Measurements from ENCODE around the gene ASAP3. TPM values are rescaled to one million over a fixed set of nuclear protein-coding genes. Genes with fewer than 3 reads are reported as not detected.
"Not testable (repeated sequence)": the region's sequence is repeated elsewhere in the genome, so short reads cannot be mapped to it uniquely, and the experiment has no call there.

The ASAP3 gene
- total RNA-seq, 2 donors from 2014 or later, result 33.9 to 47.1 TPM

DNA sequence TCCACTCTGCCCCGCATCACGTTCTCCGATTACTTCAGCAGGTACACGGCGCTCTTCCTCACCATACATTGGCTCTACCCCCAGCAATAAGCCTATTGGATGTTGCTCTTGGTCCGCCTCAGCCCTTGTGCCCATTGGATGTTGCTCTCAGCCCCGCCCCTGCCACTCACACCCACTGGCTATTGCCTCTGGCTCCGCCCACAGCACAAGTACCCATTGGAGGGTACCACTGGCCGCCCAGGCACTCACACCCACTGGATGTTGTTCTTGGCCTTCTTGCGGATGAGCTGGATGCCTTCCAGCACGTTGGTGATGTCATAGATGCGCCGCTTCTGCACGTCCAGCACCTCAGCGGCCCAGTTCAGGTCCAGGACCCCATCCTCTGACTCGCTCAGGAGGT is 37.6 kb upstream of the ASAP3 start:
- intact Hi-C loops (cut with DNase I, micrococcal nuclease), result no loop called here
- no peak for DNase-seq
- no peak for ATAC-seq

DNA sequence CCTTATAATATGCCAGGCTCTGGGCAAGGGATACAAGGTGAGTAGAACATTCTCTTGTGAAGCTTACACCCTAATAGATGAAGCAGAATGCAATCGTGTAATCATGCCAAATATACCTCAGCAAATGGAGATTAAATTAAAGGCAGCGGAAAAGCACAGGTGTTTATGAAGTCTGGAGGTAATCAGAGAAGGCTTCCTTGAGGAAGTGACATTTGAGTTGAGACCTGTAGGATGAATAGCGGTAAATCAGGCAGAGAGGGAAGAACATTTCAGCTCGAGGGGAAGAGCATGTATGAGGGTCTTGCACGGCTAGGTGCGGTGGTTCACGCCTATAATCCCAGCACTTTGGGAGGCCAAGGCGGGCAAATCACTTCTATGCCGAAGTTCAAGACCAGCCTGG is 33.6 kb upstream of the ASAP3 start:
- DNase-seq (no peak), ATAC-seq (no peak)
- intact Hi-C loops (cut with DNase I, micrococcal nuclease), result no loop called here

DNA sequence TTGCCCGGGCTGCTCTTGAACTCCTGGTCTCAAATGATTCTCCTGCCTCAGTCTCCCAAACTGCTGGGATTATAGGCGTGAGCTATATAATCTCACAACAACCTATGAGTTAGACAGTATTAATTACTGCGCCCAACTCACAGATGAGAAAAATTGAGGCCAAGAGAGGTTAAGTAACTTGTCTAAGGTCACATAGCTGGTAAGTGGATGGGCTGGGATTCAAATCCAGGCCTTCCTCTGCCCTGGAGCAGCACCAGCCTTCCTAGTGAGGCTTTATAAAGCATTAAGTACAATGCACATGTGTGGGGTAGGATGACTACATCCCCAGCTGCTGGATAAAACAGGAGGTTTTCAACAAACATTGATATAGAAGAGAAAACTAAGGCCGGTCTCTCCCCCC is 31.9 kb upstream of the ASAP3 start:
- intact Hi-C loops (cut with DNase I, micrococcal nuclease), result no loop called here
- DNase-seq (no peak), ATAC-seq (no peak)

DNA sequence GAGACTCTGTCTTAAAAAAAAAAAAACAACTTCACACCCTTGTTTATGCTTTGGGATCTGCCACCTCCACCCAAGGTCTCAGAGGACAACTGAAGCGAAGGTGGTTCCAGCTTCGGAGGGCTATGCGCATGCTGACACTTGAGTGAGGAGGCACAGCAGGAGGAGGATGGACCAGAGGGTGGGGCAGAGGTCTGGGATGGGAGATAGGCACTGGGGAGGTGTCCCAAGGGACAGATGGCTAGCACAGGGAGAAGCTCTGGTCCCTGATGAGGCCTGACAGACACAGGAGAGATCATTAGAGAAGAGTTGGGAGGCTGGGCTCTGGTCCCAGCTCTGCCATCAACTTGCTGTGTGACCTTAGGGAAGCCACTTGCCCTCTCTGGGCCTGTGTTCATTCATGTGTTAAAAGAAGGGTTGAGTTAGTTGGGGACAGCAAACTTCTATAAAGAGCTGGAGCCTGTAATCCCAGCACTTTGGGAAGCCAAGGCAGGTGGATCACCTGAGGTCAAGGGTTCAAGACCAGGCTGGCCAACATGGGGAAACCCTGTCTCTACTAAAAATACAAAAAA is 30.2 kb upstream of the ASAP3 start:
- ATAC-seq, result peak; percentile 9
- intact Hi-C loops (cut with DNase I, micrococcal nuclease), result no loop called here
- DNase-seq, result no peak

DNA sequence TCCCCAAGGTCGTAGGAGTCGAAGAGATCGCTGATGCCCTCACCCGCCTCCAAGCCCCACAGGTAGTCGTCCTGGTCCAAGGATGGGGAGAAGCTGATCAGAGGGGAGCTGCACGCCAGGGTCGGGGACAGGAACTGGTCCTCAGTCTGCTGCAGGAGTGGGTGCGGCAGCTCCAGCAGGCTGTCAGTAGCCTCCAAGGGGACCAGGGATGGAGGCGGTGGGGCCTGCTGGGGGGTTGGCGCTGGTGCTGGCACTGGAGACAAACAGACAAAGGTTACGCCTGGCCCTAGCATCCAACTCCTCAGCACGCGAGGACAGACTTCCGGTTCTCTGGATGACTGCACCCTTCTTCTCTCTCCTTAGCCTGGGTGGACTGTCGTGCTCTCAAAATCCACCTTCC is 25.9 kb upstream of the ASAP3 start:
- ATAC-seq, result no peak
- no peak for DNase-seq
- intact Hi-C loops (cut with DNase I, micrococcal nuclease), result no loop called here

DNA sequence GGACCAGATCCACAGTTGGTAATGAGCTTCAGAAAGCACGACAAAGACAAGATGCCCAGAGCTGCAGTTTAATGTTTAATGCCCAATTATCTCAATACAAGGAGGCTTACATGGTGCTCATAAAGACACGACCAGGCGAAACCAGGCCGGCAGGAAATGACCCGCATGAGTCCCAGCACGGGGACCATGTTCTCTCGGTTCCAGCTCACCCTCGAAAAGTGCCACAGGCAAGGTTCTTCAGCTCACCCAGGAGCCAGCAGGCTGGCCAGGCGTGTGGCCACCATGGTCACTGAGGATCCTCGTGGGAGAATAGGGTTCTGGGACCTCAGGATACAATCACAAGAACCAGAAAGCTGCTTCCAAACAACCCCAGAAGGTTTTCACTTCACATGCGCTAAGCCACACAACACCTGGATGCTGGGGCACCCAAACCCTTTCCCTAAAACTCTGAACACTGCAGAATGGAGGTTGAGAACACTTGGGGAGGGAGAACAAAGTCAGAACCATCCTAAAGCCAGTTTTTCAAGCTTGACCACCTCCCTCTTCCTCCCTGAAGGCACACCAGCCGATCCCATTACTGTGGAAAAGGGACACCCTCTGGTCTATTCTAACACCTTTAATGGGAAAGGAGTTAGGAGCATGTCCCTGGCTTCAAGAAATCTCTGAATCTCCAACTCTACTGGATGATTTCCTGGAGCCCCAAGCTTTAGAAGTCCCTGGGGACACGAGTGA is 22.6 kb upstream of the ASAP3 start:
- ATAC-seq, result no peak
- intact Hi-C loops (cut with DNase I, micrococcal nuclease), result no loop called here
- DNase-seq, result no peak

DNA sequence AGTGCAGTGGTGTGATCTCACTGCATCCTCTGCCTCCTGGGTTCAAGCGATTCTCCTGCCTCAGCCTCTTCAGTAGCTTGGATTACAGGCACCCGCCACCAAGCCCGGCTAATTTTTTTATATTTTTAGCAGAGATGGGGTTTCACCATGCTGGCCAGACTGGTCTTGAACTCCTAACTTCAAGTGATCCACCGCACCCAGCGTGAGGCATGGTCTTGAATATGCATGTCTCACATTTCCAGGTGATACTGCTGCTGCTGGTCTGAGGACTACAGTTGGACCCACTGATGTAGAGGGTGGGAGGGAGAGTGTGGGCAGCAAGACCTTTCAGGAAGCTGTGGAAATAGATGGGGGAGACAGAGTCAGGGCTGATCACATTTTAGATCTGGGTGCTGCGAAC is 21.9 kb upstream of the ASAP3 start:
- ATAC-seq (no peak), DNase-seq (no peak)
- intact Hi-C loops (cut with DNase I, micrococcal nuclease), result no loop called here

DNA sequence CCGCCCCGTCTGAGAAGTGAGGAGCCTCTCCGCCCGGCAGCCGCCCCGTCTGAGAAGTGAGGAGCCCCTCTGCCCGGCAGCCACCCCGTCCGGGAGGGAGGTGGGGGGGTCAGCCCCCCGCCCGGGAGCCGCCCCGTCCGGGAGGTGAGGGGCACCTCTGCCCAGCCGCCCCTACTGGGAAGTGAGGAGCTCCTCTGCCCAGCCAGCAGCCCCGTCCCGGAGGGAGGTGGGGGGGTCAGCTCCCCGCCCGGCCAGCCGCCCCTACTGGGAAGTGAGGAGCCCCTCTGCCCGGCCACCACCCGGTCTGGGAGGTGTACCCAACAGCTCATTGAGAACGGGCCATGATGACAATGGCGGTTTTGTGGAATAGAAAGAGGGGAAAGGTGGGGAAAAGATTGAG is 20.2 kb upstream of the ASAP3 start:
- DNase-seq; ATAC-seq; intact Hi-C loops (cut with DNase I, micrococcal nuclease): not testable (repeated sequence)

DNA sequence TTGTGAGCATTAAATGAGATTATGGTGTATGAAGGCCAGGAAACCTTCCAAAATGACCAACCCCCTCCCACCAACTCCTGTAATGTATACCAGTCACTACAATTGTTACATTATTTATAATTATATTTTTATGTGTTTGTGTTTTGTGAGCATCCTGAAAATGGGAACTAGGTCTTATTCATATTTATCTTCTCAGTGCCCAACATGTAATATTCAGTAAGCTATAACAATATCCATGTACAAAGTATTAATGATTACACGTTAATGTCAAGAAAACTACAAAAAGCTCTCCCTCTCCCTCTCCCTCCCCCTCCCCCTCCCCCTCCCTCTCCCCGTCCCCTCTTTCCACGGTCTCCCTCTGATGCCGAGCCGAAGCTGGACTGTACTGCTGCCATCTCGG is 19.0 kb upstream of the ASAP3 start:
- intact Hi-C loops (cut with DNase I, micrococcal nuclease), result no loop called here
- DNase-seq (no peak), ATAC-seq (no peak)

DNA sequence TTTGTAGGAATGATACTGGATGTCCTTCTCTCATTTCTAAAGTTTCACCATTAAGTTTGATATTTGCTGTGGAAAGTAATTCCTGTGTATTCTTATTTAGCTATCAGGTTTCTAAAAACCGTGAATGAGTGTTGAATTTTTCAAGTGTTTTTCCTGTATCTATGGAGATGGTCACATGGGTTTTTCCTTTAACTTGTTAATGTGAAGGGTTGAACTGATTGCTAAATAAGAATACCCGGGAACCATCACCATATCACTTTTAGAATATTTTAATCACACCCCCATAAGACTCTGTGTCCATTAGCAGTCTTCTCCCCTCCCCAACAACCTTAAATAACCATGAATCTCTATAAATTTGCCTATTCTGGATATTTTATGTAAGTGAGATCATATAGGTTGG is 16.5 kb upstream of the ASAP3 start:
- DNase-seq (no peak), ATAC-seq (no peak)
- intact Hi-C loops (cut with DNase I, micrococcal nuclease), result no loop called here

DNA sequence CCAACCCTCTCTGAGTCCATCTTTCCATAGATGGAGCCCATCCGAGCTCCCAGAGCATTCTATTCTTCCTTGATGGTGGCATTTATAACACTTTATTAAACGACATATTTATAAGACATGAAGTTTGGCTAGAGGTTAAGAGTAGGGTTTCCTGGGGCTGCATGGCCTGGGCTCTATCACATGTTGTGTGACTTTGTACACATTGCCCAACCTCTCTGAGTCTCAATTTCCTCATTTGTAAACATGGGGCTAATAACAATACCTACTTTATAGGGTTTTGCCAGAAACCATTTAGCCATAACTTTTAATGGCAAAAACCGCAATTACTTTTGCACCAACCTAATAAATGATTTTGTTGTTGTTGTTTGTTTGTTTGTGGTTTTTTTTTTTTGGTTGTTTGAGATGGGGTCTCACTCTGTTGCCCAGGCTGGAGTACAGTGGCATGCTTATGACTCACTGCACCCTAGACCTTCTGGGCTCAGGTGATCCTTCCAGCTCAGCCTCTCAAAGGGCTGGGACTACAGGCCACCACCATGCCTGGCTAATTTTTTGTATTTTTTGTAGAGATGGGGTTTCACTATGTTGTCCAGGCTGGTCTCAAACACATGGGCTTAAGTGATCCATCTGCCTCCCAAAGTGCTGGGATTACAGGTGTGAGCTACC is 13.9 kb upstream of the ASAP3 start:
- intact Hi-C loops (cut with DNase I, micrococcal nuclease), result loop anchor here in 1 of 2 donors (5.0 kb wide), 1 partner anchor 44 kb away; no protein-coding TSS in a partner anchor
- no peak for ATAC-seq
- DNase-seq, result no peak

DNA sequence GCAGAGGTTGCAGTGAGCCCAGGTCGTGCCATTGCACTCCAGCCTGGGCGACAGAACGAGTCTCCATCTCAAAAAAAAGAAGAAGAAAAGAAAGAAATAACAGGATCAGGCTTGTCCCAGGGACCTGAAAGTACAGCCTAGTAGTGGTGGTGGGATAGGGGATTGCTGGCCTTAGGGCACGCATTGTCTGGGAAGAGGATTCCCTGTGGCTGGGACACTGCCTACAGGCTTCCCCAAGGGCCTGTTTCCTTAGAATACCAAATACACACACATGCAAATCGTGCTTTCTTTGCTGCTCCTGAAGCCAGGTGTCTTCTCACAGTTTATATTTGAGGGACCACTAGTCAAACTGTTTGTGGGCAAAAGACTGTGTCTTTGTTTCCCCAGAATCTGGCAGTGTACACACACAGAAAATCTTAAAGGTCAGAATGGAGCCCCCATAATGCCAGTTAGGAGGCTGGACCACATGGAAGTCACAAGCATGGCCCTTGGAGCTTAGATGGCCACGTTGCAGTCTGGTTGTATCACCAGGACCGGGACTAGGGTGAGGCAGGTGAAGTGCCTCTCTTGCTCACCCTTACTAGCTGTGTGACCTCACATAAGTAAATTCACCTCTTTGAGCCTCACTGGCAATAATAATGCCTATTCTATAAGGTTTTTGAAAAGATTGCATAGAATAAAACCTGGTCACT is 12.7 kb upstream of the ASAP3 start:
- ATAC-seq (peak; percentile 8), DNase-seq (no peak)
- intact Hi-C loops (cut with DNase I, micrococcal nuclease), result loop anchor here in 1 of 2 donors (5.0 kb wide), 1 partner anchor 46 kb away; no protein-coding TSS in a partner anchor

DNA sequence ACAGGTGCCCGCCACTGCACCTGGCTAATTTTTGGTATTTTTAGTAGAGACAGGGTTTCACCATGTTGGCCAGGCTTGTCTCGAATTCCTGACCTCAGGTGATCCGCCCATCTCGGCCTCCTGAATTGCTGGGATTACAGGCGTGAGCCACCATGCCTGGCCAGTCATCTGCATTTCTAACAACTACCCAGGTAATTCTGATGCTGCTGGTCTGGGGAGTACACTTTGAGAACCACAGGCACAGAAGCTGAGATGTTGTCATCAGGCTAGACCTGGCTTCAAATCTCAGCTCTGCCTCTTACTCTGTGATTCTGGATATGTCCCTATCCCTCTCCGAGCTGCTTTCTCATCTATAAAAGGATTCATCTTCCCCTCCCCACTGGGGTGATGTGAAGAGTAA is 10.9 kb upstream of the ASAP3 start:
- DNase-seq, ATAC-seq: not testable (repeated sequence)
- intact Hi-C loops (cut with DNase I, micrococcal nuclease), result loop anchor here in 1 of 2 donors (5.0 kb wide), 1 partner anchor 47 kb away; no protein-coding TSS in a partner anchor

DNA sequence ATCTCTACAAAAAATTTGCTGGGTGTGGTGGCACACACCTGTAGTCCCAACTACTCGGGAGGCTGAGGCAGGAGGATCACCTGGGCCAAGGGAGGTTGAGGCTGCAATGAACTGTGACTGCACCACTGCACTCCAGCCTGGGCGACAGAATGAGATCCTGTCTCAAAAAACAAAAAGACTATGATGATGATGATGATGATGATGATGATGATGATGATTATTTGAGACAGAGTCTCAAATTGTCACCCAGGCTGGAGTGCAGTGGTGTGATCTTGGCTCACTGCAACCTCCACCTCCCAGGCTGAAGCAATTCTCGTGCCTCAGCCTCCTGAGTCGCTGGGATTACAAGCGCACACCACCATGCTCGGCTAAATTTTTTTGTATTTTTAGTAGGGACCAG is 8.8 kb upstream of the ASAP3 start:
- DNase-seq; intact Hi-C loops (cut with DNase I, micrococcal nuclease); ATAC-seq: not testable (repeated sequence)

DNA sequence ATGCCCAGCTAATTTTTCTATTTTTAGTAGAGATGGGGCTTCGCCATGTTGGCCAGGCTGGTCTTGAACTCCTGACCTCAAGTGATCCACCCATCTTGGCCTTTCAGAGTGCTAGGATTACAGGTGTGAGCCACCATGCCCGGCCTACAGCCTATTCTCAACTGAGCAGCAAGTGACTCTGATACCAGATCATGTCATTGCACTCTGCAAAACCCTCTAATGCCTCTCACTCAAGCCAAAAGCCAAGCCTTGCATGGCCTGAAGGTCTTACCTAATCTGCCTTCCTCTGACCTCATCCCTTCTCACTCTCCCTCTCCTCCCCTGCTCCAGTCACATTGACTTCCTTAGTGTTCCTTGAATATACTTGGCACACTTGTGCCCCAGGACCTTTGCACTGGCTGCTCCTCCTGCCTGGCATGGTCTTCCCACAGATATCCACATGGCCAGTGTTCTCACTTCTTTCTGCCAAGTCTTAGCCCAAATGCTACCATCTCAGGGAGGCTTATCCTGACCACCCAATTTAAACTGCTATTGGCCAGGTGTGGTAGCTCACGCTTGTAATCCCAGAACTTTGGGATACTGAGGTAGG is 8.2 kb upstream of the ASAP3 start:
- DNase-seq, result no peak
- intact Hi-C loops (cut with DNase I, micrococcal nuclease), result no loop called here
- ATAC-seq, result no peak

DNA sequence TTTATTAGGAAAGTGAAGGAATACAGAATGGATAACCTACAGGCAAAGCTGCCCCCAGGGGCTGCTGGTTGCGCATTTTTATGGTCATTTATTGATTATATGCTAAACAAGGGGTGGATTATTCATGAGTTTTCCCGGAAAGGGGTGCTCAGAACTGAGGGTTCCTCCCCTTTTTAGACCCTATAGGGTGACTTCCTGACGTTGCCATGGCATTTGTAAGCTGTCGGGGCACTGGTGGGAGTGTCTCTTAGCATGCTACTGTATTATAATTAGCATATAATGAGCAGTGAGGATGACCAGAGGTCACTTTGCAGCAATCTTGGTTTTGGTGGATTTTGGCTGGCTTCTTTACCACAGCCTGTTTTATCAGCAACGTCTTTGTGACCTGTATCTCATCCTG is 5.9 kb upstream of the ASAP3 start:
- ATAC-seq (no peak), DNase-seq (no peak)
- intact Hi-C loops (cut with DNase I, micrococcal nuclease), result no loop called here

DNA sequence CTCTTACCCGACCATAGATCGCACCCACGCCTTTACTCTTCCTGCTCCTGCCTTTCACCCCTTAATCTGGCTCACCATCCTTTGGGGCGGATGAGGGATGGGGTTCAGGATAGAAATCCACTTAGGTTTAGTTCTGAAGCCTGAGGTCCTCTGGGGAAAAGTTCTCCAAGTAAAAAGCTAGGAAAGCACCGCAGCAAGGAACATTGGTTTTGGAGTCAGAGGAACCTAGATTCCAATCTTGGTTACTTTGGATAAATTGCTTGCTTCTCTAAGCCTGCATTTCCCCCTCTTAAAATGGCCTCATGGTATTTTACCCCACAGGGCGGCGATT is 988 bp upstream of the ASAP3 start:
- intact Hi-C loops (cut with DNase I, micrococcal nuclease), result no loop called here
- DNase-seq, result no peak
- no peak for ATAC-seq

DNA sequence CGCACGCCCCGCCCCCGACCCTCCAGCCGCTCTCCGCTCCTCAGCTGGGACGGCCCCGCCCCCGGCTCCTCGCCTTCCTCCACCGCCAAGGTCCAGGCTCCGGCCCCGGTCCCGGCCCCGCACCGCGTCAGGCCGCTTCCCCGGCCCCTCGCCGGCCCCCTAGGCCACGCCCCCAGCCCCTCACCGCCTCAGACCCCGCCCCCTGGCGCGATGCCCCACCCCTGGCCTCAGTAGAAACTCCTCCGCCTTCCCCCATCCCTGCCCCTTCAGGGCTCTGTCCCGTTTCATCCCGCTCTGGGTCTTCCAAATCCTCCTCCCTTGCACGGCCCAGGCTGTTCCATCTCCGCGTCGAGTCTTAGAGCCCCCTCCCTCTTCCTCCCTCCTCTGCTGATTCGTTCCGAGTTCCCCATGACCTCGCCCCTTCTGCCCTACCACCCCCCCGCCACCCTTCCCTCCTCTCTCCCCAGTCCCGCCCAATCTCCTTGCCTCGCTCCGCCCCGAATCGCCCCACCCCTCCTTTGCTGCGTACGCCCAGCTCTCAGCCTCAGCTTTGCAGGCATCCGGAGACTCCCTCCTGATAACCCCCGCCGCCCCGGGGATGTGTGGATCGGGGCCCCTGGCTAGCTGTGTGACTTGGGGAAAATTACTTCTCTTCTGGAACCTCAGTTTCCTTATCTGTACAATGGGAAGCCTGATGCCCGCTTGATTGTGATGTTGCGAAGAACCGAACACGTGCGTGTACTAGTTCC is 448 bp upstream of the ASAP3 start:
- intact Hi-C loops (cut with DNase I, micrococcal nuclease), result no loop called here
- peak; percentile 87 for ATAC-seq
- peak; percentile 96 for DNase-seq

DNA sequence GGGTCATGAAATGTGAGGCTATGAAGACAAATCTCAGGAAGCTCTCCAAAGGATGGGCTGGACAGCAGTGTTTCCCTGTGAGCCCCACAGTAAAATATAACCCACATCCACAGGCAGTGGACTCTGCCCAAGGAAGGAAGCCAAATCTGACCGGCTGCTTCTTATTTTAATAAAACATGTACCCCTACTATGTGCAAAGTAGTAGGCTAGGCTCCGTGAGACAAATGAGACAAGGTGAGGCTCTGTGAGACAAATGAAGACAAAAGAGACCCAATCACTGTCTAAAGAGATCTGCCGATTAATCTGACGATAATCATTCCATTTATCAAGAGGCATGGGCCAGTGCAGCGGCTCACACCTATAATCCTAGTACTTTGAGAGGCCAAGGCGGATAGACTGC is 2.1 kb downstream of the ASAP3 start:
- DNase-seq, result no peak
- no peak for ATAC-seq
- intact Hi-C loops (cut with DNase I, micrococcal nuclease), result no loop called here
